Iris pigment epithelial cell (primary cell): ENCODE results near the gene IVL.

Experiments
- DNase-seq: peaks from one replicate; pipeline ENCODE4 v3.0.0-alpha.2; 2011; ENCODE audit warnings: low read depth

IVL gene

GRCh38 chr1:152899027-152899426 is 9.3 kb upstream of the IVL start:
- no peak for DNase-seq

GRCh38 chr1:152899883-152900282 is 8.5 kb upstream of the IVL start:
- no peak for DNase-seq

GRCh38 chr1:152901631-152902030 is 6.7 kb upstream of the IVL start:
- no peak for DNase-seq

GRCh38 chr1:152902636-152903035 is 5.7 kb upstream of the IVL start:
- no peak for DNase-seq

GRCh38 chr1:152904688-152905440 is 3.5 kb upstream of the IVL start:
- no peak for DNase-seq

- DNase-seq: no peak
Measured at GRCh38 chr1:152906023-152906565, 2.3 kb upstream of the IVL start.

GRCh38 chr1:152909206-152909605 is 860 bp downstream of the IVL start:
- no peak for DNase-seq

GRCh38 chr1:152912471-152912870 is 4.1 kb downstream of the IVL start:
- DNase-seq: no peak

GRCh38 chr1:152912900-152913299 is 4.6 kb downstream of the IVL start:
- DNase-seq: no peak

- no peak for DNase-seq
Measured at GRCh38 chr1:152917794-152918193, 9.4 kb downstream of the IVL start.

- no peak for DNase-seq
Measured at GRCh38 chr1:152919071-152919470, 10.7 kb downstream of the IVL start.

- DNase-seq: no peak
Measured at GRCh38 chr1:152924191-152924590, 15.8 kb downstream of the IVL start.

GRCh38 chr1:152926091-152926490 is 17.7 kb downstream of the IVL start:
- DNase-seq: no peak

GRCh38 chr1:152928671-152929070 is 20.3 kb downstream of the IVL start:
- DNase-seq: no peak

- DNase-seq: no peak
Measured at GRCh38 chr1:152932170-152932811, 23.9 kb downstream of the IVL start.

- no peak for DNase-seq
Measured at GRCh38 chr1:152933196-152933595, 24.9 kb downstream of the IVL start.

- DNase-seq: no peak
Measured at GRCh38 chr1:152940614-152941013, 32.3 kb downstream of the IVL start.

GRCh38 chr1:152941037-152941711 is 32.8 kb downstream of the IVL start:
- DNase-seq: no peak

- no peak for DNase-seq
Measured at GRCh38 chr1:152942161-152942560, 33.8 kb downstream of the IVL start.

GRCh38 chr1:152946248-152946647 is 37.9 kb downstream of the IVL start:
- DNase-seq: no peak

- no peak for DNase-seq
Measured at GRCh38 chr1:152946651-152947256, 38.4 kb downstream of the IVL start, which contains the start of gene SPRR5. SPRR5 (plus strand) TSS chr1:152947206; CDS start chr1:152948555, 1,349 bp downstream.

GRCh38 chr1:152951711-152952110 is 43.4 kb downstream of the IVL start:
- DNase-seq: no peak
